OCI-LY7 (cell line): ENCODE data around the gene ARFIP1. TPM values are rescaled to one million over a fixed set of nuclear protein-coding genes. Genes with fewer than 3 reads are reported as not detected.
"Not testable (repeated sequence)": the region's sequence is repeated elsewhere in the genome, so short reads cannot be mapped to it uniquely, and the experiment has no call there.

Experiments
- BruUV-seq: library from RNA; stranded (reverse); fragments of 400-500 nt; replicated peaks from 2 replicates; lab custom pipeline; 2021; lab: Mats Ljungman, UMichigan
- CTCF ChIA-PET: fragments of 300-600 bp; sonication (Branson Sonifier 250); formaldehyde crosslinking; loops from one replicate; lab custom pipeline; 2022; ENCODE audit warnings: antibody characterized with exemption; ENCODE audit not compliant: unreplicated experiment; lab: Charles Lee
- POLR2A ChIA-PET: fragments of 300-600 bp; sonication (Branson Sonifier 250); formaldehyde crosslinking; loops from one replicate; lab custom pipeline; 2022; ENCODE audit warnings: antibody characterized with exemption; lab: Charles Lee
- DNase-seq: peaks from one replicate; pipeline ENCODE4 v3.0.0-alpha.2; 2015; ENCODE audit warnings: low spot score
- H2AFZ ChIP-seq: fragments of 200-600 bp; sonication (generic), shearing (Covaris generic); 2 replicates; pipeline ENCODE4 v1.6.1; 2014; ENCODE audit warnings: mild to moderate bottlenecking, antibody characterized with exemption, low read length, moderate library complexity
- H3K27ac ChIP-seq: fragments of 200-600 bp; sonication (generic); 2 replicates; pipeline ENCODE4 v1.5.1; 2014; ENCODE audit warnings: mixed run types, low read depth, mild to moderate bottlenecking, moderate library complexity, low read length, inconsistent platforms; ENCODE audit not compliant: poor library complexity, severe bottlenecking
- H3K36me3 ChIP-seq: fragments of 200-600 bp; sonication (generic); 2 replicates; pipeline ENCODE4 v1.6.1; 2014; ENCODE audit warnings: mild to moderate bottlenecking, antibody characterized with exemption, low read length, moderate library complexity, mixed read lengths; ENCODE audit not compliant: insufficient read depth
- H3K4me1 ChIP-seq: fragments of 200-600 bp; sonication (generic); 2 replicates; pipeline ENCODE4 v1.5.1; 2014; ENCODE audit warnings: mild to moderate bottlenecking, low read length; ENCODE audit not compliant: insufficient read depth, poor library complexity, severe bottlenecking
- H3K4me2 ChIP-seq: fragments of 200-600 bp; sonication (generic); 2 replicates; pipeline ENCODE4 v1.6.1; 2014; ENCODE audit warnings: mild to moderate bottlenecking, low read length
- H3K4me3 ChIP-seq: fragments of 200-600 bp; sonication (generic); 2 replicates; pipeline ENCODE4 v1.5.1; 2014; ENCODE audit warnings: mild to moderate bottlenecking, low read depth, low read length; ENCODE audit not compliant: poor library complexity, severe bottlenecking
- H3K79me2 ChIP-seq: fragments of 200-600 bp; sonication (generic); 2 replicates; pipeline ENCODE4 v1.6.1; 2016; ENCODE audit warnings: low read depth, mild to moderate bottlenecking, low read length, moderate library complexity, mixed read lengths; ENCODE audit not compliant: insufficient read depth
- H3K9me2 ChIP-seq: fragments of 200-600 bp; sonication (generic); 2 replicates; pipeline ENCODE4 v1.6.1; 2016; ENCODE audit warnings: mild to moderate bottlenecking, low read length, mixed read lengths; ENCODE audit not compliant: insufficient read depth
- H3K9me3 ChIP-seq: fragments of 200-600 bp; sonication (generic); 2 replicates; pipeline ENCODE4 v1.6.1; 2014; ENCODE audit warnings: mild to moderate bottlenecking, mixed run types, low read length, mixed read lengths
- H4K20me1 ChIP-seq: fragments of 200-600 bp; sonication (generic); 2 replicates; pipeline ENCODE4 v1.6.1; 2014; ENCODE audit warnings: mild to moderate bottlenecking, antibody characterized with exemption, low read length, moderate library complexity, mixed read lengths; ENCODE audit not compliant: insufficient read depth
- EZH2phosphoT487 ChIP-seq: fragments of 200-600 bp; sonication (generic); IDR thresholded peaks from 2 replicates; pipeline ENCODE4 v1.6.1; 2018; ENCODE audit warnings: low read depth, borderline replicate concordance, mild to moderate bottlenecking, mixed run types, antibody characterized with exemption, low read length, moderate library complexity, mixed read lengths
- intact Hi-C: fragments of 100-400 bp; cut with micrococcal nuclease; formaldehyde crosslinking; loops from one replicate; pipeline ENCODE4 v1.10.0; 2022; ENCODE audit not compliant: unreplicated experiment
- total RNA-seq, 2 experiments: library from RNA; depleted of rRNA in 1 of 2; stranded (reverse); fragments of >200 nt in 1 of 2; shearing (Covaris generic) in 1 of 2; gene quantifications; 2 replicates each; pipeline ENCODE4 v1.2.3, GENCODE V29; 2014 to 2022
- TF ChIP-seq, protein P1 (sequence below): fragments of 200-600 bp; sonication (generic); conservative IDR thresholded peaks from 2 replicates; pipeline ENCODE4 v1.5.1; 2014; ENCODE audit warnings: mild to moderate bottlenecking, antibody characterized with exemption, low read length, moderate library complexity, mixed read lengths

Gene ARFIP1
- total RNA-seq, 2 experiments from 2014 or later: 27.0 to 29.3 TPM

- DNase-seq: no peak
- Histone ChIP-seq H3K36me3 (peaks cover 3% of the 10 kb centered on the region; the same call in 1 of the 2 replicates), H4K20me1 (no peaks in the 10 kb centered on the region), H3K79me2 (no peaks in the 10 kb centered on the region), H3K4me2 (no peak overlapping the region), H3K9me2 (no peaks in the 10 kb centered on the region), H3K4me3 (no peak overlapping the region), H3K4me1 (no peaks in the 10 kb centered on the region), H3K9me3 (no peaks in the 10 kb centered on the region), H2AFZ (no peak overlapping the region), H3K27ac (no peak overlapping the region)
- intact Hi-C loops: no loop called here
- no peak for TF ChIP-seq EZH2phosphoT487
- TF ChIP-seq, protein P1, sequence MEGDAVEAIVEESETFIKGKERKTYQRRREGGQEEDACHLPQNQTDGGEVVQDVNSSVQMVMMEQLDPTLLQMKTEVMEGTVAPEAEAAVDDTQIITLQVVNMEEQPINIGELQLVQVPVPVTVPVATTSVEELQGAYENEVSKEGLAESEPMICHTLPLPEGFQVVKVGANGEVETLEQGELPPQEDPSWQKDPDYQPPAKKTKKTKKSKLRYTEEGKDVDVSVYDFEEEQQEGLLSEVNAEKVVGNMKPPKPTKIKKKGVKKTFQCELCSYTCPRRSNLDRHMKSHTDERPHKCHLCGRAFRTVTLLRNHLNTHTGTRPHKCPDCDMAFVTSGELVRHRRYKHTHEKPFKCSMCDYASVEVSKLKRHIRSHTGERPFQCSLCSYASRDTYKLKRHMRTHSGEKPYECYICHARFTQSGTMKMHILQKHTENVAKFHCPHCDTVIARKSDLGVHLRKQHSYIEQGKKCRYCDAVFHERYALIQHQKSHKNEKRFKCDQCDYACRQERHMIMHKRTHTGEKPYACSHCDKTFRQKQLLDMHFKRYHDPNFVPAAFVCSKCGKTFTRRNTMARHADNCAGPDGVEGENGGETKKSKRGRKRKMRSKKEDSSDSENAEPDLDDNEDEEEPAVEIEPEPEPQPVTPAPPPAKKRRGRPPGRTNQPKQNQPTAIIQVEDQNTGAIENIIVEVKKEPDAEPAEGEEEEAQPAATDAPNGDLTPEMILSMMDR: no peak
- ChIA-PET CTCF (interaction anchor here (0.7 kb wide), 1 partner anchor 49 kb away, joined by 3 read pairs; no protein-coding TSS in a partner anchor), POLR2A (interaction anchor here (0.6 to 1.1 kb wide), 5 partner anchors 9 to 95 kb away, joined by 3 to 6 read pairs (median 4); no protein-coding TSS in a partner anchor)
- BruUV-seq: no TSS peak
Measured at GRCh38 chr4:152864361-152864760, 84.6 kb downstream of the ARFIP1 start.

GRCh38 chr4:152866432-152866993 is 86.8 kb downstream of the ARFIP1 start:
- DNase-seq, H3K36me3 ChIP-seq, H3K9me3 ChIP-seq, CTCF ChIA-PET, H3K27ac ChIP-seq, H2AFZ ChIP-seq, intact Hi-C loops, H3K4me1 ChIP-seq, H3K4me3 ChIP-seq, POLR2A ChIA-PET, H3K4me2 ChIP-seq, H4K20me1 ChIP-seq, BruUV-seq, H3K9me2 ChIP-seq, H3K79me2 ChIP-seq: not testable (repeated sequence)

- no TSS peak for BruUV-seq
- ChIA-PET CTCF (no interaction called here), POLR2A (interaction anchor here (1.2 kb wide), 1 partner anchor 12 kb away, joined by 4 read pairs; no protein-coding TSS in a partner anchor)
- no peaks in the 10 kb centered on the region for H3K4me1 ChIP-seq
- H3K4me2 ChIP-seq: no peak overlapping the region
- DNase-seq: no peak
- no peaks in the 10 kb centered on the region for H3K79me2 ChIP-seq
- no peaks in the 10 kb centered on the region for H3K9me2 ChIP-seq
- no peaks in the 10 kb centered on the region for H4K20me1 ChIP-seq
- H3K27ac ChIP-seq: no peak overlapping the region
- no peaks in the 10 kb centered on the region for H3K9me3 ChIP-seq
- no peak overlapping the region for H3K4me3 ChIP-seq
- no peaks in the 10 kb centered on the region for H3K36me3 ChIP-seq
- intact Hi-C loops: no loop called here
- TF ChIP-seq, protein P1: no peak
- TF ChIP-seq EZH2phosphoT487: no peak
- no peak overlapping the region for H2AFZ ChIP-seq
Measured at GRCh38 chr4:152870606-152871005, 90.9 kb downstream of the ARFIP1 start.
